SK-N-MC (cell line): Measurements from ENCODE around the gene ZCCHC14.
A peak's percentile ranks its signal among the peaks of the same experiment; 100 is the strongest.

Experiments used
- DNase-seq: peaks from one replicate; pipeline ENCODE4 v3.0.0-alpha.2; 2011; ENCODE audit warnings: low read depth, low spot score
- H3K27ac ChIP-seq: fragments of 200-600 bp; sonication (generic); 2 replicates; pipeline ENCODE4 v1.5.1; 2016; ENCODE audit warnings: mixed run types
- H3K36me3 ChIP-seq: fragments of 200-600 bp; sonication (generic); 2 replicates; pipeline ENCODE4 v1.6.1; 2017; ENCODE audit warnings: antibody characterized with exemption, low read length, mixed read lengths; ENCODE audit not compliant: insufficient read depth
- H3K4me3 ChIP-seq: fragments of 200-600 bp; sonication (generic); 2 replicates; pipeline ENCODE4 v1.5.1; 2016
- H3K9ac ChIP-seq: fragments of 200-600 bp; sonication (generic); 2 replicates; pipeline ENCODE4 v1.8.0; 2017; ENCODE audit warnings: mixed run types, mixed read lengths; ENCODE audit not compliant: insufficient read length
- H3K9me3 ChIP-seq: fragments of 200-600 bp; sonication (generic); 2 replicates; pipeline ENCODE4 v1.6.1; 2017; ENCODE audit warnings: low read depth, mild to moderate bottlenecking, antibody characterized with exemption, low read length, moderate library complexity, mixed read lengths
- EZH2 ChIP-seq: fragments of 200-600 bp; sonication (generic); IDR thresholded peaks from one replicate; pipeline ENCODE4 v1.6.1; 2017; ENCODE audit warnings: antibody characterized with exemption
- FOXP2 ChIP-seq: optimal IDR thresholded peaks from 2 replicates; pipeline ENCODE3; 2011; ENCODE audit warnings: mild to moderate bottlenecking, moderate library complexity; ENCODE audit not compliant: insufficient read depth; ENCODE audit errors: extremely low read length, control extremely low read depth
- POLR2AphosphoS5 ChIP-seq: IDR thresholded peaks from 2 replicates; pipeline ENCODE4 v1.6.1; 2012; ENCODE audit warnings: mild to moderate bottlenecking, low read depth, low read length, borderline replicate concordance

The ZCCHC14 gene

GRCh38 chr16:87492721-87493607 is at the start of gene ZCCHC14:
TSS of gene ZCCHC14 (minus strand) at chr16:87493024. CDS start at chr16:87492238, 786 bp downstream.
- Histone ChIP-seq H3K9ac (peak within 1 kb of the TSS; percentile 70), H3K9me3 (no peaks in the 10 kb centered on the region), H3K36me3 (no peaks in the 10 kb centered on the region), H3K4me3 (peak within 1 kb of the TSS; percentile 76), H3K27ac (no peak within 1 kb of the TSS)
- TF ChIP-seq POLR2AphosphoS5: no peak
- no peak for TF ChIP-seq EZH2
- TF ChIP-seq FOXP2: no peak
- DNase-seq: peak; percentile 40

- Histone ChIP-seq H3K9ac (no peak overlapping the region), H3K36me3 (no peaks in the 10 kb centered on the region), H3K4me3 (no peak overlapping the region), H3K9me3 (no peaks in the 10 kb centered on the region), H3K27ac (no peak overlapping the region)
- no peak for TF ChIP-seq EZH2
- DNase-seq: no peak
These were observed 49.0 kb upstream of the ZCCHC14 start for GRCh38 chr16:87541872-87542234.

GRCh38 chr16:87541147-87541871 is 48.5 kb upstream of the ZCCHC14 start:
- no peak overlapping the region for H3K27ac ChIP-seq

GRCh38 chr16:87540897-87541146 is 48.0 kb upstream of the ZCCHC14 start:
- no peak overlapping the region for H3K4me3 ChIP-seq
- DNase-seq: no peak
- H3K36me3 ChIP-seq: no peaks in the 10 kb centered on the region
- no peak overlapping the region for H3K9ac ChIP-seq
- TF ChIP-seq FOXP2: no peak
- no peak for TF ChIP-seq POLR2AphosphoS5
- TF ChIP-seq EZH2: no peak
- H3K27ac ChIP-seq: no peak overlapping the region
- H3K9me3 ChIP-seq: no peaks in the 10 kb centered on the region

More at GRCh38 chr16:87541147-87541871, 48.5 kb upstream of the ZCCHC14 start:
- no peak for DNase-seq
- Histone ChIP-seq H3K36me3 (no peaks in the 10 kb centered on the region), H3K4me3 (no peak overlapping the region), H3K9me3 (no peaks in the 10 kb centered on the region), H3K9ac (no peak overlapping the region)
- no peak for TF ChIP-seq POLR2AphosphoS5
- no peak for TF ChIP-seq EZH2
- TF ChIP-seq FOXP2: no peak

GRCh38 chr16:87540072-87540896 is 47.5 kb upstream of the ZCCHC14 start:
- Histone ChIP-seq H3K9me3 (no peaks in the 10 kb centered on the region), H3K4me3 (no peak overlapping the region), H3K36me3 (no peaks in the 10 kb centered on the region), H3K9ac (no peak overlapping the region), H3K27ac (no peak overlapping the region)
- no peak for DNase-seq
- TF ChIP-seq POLR2AphosphoS5 (no peak), FOXP2 (no peak), EZH2 (no peak)

DNA sequence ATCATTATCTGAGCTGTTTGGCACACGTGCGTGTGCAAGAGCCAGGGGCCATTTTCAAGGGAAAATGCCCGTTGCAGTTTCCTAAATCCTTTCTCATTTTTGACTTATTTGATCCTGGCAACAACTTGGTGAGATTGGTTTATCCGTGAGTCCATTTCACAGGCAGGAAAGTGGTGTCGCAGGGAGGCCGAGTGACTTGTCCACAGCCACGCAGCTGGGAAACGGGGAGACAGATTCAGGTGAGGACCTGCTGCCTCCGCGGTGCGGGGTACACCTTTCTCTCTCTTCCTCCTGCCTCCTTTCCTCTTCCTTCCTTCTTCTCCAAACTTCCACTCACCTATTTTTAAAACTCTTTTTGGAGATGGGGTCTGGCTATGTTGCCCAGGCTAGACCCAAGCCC is 46.3 kb upstream of the ZCCHC14 start:
- H3K4me3 ChIP-seq: no peak overlapping the region
- no peak for DNase-seq
- H3K27ac ChIP-seq: no peak overlapping the region
- H3K9ac ChIP-seq: no peak overlapping the region
- no peaks in the 10 kb centered on the region for H3K36me3 ChIP-seq
- TF ChIP-seq EZH2 (no peak), FOXP2 (no peak), POLR2AphosphoS5 (no peak)
- no peaks in the 10 kb centered on the region for H3K9me3 ChIP-seq

GRCh38 chr16:87538594-87538993 is 45.8 kb upstream of the ZCCHC14 start:
- Histone ChIP-seq H3K36me3 (no peaks in the 10 kb centered on the region), H3K4me3 (no peak overlapping the region), H3K9ac (no peak overlapping the region), H3K9me3 (no peaks in the 10 kb centered on the region), H3K27ac (no peak overlapping the region)
- DNase-seq: no peak
- no peak for TF ChIP-seq EZH2
- no peak for TF ChIP-seq FOXP2
- TF ChIP-seq POLR2AphosphoS5: no peak

GRCh38 chr16:87538160-87538559 is 45.3 kb upstream of the ZCCHC14 start:
- no peak overlapping the region for H3K9ac ChIP-seq
- no peak overlapping the region for H3K4me3 ChIP-seq
- no peak overlapping the region for H3K27ac ChIP-seq
- TF ChIP-seq POLR2AphosphoS5 (no peak), EZH2 (no peak), FOXP2 (no peak)
- DNase-seq: no peak
- no peaks in the 10 kb centered on the region for H3K9me3 ChIP-seq
- no peaks in the 10 kb centered on the region for H3K36me3 ChIP-seq
